HG03025 (cell line): Measurements from ENCODE around the gene DISP2.

Source experiments
- ATAC-seq: cut with Tn5 transposase; IDR thresholded peaks from one replicate; pipeline ENCODE4 v1.9.1; 2021; ENCODE audit warnings: mild to moderate bottlenecking, moderate library complexity; ENCODE audit not compliant: unreplicated experiment, low FRiP score

DISP2 gene

GRCh38 chr15:40418126-40418525 lies 60.1 kb downstream of the DISP2 start:
- ATAC-seq = no peak

- ATAC-seq = no peak
Measured at GRCh38 chr15:40420071-40420713, 62.2 kb downstream of the DISP2 start.

DNA sequence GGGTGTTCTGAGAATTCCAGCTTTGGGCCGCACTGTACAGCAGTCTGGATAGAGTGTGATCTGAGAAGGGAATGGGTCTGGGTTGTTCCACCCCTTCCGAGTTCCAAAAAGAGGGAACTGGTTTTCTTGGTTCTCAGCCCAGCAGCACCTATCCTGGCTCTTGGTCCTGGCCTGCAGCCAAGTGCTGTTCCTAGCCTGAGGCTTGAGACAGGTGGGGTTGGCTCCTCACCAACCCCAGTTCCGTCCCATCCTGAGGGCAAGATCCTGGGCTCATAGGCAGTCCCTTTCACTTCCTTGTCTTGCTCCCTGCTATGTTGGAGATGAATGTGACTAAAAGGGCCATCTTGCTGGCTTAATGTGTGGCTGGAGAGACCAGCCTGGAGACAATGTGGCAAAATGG lies 62.8 kb downstream of the DISP2 start:
- ATAC-seq = no peak

GRCh38 chr15:40421246-40422157 lies 63.5 kb downstream of the DISP2 start:
- peak; percentile 74 for ATAC-seq

DNA sequence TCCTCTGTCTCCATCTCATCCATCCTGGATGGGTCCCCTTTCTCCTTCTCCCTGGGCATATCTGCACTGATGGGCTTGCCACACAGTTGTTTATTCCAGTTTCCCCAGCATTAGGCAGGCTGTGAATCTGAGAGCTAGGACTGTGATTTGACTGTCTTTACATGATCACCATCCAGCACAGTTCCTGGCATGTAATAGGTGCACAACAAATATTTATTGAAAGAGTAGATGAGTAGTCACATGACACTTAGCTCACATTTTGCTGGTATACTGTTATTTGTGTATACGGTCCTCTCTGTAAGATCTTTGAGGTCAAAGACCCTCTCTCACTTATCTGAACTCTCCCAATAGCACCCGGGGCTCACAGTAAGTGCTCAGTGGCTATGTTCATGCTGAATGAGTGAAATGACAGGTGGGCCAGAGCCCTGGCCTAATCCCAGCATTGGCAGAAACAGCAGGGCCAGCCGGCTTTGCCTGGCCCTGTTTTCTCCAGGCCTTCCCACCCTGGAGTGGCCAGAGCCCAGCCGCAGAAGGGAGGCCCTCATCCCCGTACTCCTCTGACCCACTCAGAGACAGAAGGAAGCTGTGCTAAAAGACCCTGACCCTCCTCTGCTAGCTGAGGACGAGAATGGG lies 66.6 kb downstream of the DISP2 start:
- ATAC-seq = no peak

GRCh38 chr15:40425681-40426080 lies 67.7 kb downstream of the DISP2 start:
- no peak for ATAC-seq

- no peak for ATAC-seq
Measured at GRCh38 chr15:40427188-40427587, 69.2 kb downstream of the DISP2 start.

DNA sequence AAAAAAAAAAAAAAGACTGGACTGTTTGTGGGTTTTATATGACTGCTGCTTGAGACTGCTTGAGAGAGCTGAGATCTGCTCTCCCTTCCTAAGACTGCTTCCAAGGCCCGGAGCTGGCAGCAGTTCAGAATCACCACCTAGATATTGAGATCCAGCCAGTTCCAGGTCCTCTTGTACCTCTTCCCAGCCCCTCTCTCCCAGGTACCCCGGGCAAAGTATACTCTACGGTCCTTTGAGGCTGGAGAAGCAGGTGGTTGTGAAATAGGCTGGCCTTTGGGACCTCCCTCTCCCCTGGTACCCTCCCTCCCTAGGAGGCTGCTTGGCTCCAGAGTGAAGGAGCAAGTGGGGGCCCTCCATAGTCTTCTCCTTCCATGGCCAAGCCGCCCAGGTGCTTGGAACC lies 70.2 kb downstream of the DISP2 start:
- no peak for ATAC-seq
